Urothelium cell line (cell line): ENCODE data around the gene CHKA.

ENCODE experiments used
- DNase-seq: peaks from one replicate; pipeline ENCODE4 v3.0.0; 2011; ENCODE audit warnings: low spot score, mixed read lengths
- FAIRE-seq: peaks from 2 replicates; lab custom pipeline; 2011; peaks lifted over from hg19 to GRCh38; lab: Jason Lieb, UNC

Gene CHKA

GRCh38 chr11:68004551-68005335, 116.4 kb downstream of the CHKA start:
- DNase-seq (no peak), FAIRE-seq (no peak)

GRCh38 chr11:68003846-68004550, 117.2 kb downstream of the CHKA start, which contains the start of gene UNC93B1:
TSS of gene UNC93B1 (minus strand) at chr11:68004097. CDS start at chr11:68004043, 54 bp downstream.
- FAIRE-seq, result peak; percentile 89
- DNase-seq, result peak; percentile 92

GRCh38 chr11:68002938-68003845, 118.0 kb downstream of the CHKA start:
- FAIRE-seq, result peak; percentile 66
- no peak for DNase-seq
